Cardiac ventricle fibroblast (primary cell): ENCODE measurements around the gene MAFF. TPM values are rescaled to one million over a fixed set of nuclear protein-coding genes. Genes with fewer than 3 reads are reported as not detected.

ENCODE experiments used
- total RNA-seq: library from RNA; depleted of rRNA; stranded (reverse); fragments of >200 nt; gene quantifications from 2 replicates; pipeline ENCODE4 v1.2.3, GENCODE V29; 2015

The MAFF gene
- total RNA-seq, result 10.5 and 14.5 TPM in 2 replicates

DNA sequence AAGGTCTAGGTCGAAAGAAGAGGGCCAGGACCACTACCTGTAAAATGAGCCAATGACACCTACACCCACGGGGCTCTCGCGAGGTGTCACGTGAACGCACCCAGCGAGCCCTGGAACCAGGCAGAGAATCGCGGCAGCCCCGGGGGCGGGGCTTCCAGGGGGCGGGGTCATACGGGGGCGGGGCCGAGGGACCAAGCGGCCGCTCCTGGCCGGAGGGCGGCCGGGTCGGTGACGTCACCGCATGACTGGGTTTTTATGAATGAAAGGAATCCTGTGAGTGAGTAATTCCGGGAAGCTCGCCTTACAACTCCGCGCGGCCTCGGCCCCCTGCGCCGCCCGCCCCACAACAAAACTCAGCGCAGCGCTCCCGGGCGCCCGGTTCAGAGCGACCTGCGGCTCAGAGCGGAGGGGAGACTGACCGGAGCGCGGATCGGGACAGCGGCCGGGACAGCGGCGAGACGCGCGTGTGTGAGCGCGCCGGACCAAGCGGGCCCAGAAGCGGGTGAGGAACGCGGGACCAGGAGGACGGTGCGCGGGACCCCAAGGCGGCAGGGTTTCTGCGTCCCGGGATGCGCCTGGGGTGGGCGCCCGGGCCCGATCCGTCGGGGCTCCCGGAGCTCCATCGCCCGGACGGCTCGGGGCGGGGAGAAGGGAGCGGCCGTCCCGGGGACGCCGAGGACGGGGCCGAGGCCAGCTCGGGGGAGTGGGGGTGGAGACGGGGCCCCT is at the start of gene MAFF:
TSS of gene MAFF (plus strand) at position 284 of the 726 bp plus-strand sequence. CDS start 11,860 bp downstream, outside the sequence.

GRCh38 chr22:38181453-38182200 is 20.2 kb upstream of the MAFF start, which contains the start of gene PLA2G6:
Gene PLA2G6, minus strand, starts transcription at chr22:38181830. Its CDS starts 12,404 bp downstream, at chr22:38169426.

Other genes starting within 250 kb of the MAFF start
- 0.12 and 0.49 TPM in 2 replicates for gene C22orf23, start 248.4 kb upstream of the MAFF start, total RNA-seq
- 65.2 and 110 TPM in 2 replicates for gene POLR2F, start 248.3 kb upstream of the MAFF start, total RNA-seq
- not detected in 2 replicates for gene SOX10, start 217.4 kb upstream of the MAFF start, total RNA-seq
- 6.1 and 12.9 TPM in 2 replicates for gene PICK1, start 144.6 kb upstream of the MAFF start, total RNA-seq
- gene SLC16A8, start 117.8 kb upstream of the MAFF start, total RNA-seq, result 0.34 and 0.62 TPM in 2 replicates
- gene BAIAP2L2, start 91.3 kb upstream of the MAFF start, total RNA-seq, result 3.1 and 3.4 TPM in 2 replicates
- 12.3 and 18.7 TPM in 2 replicates for gene PLA2G6, start 20.2 kb upstream of the MAFF start, total RNA-seq
- gene TMEM184B, start 71.0 kb downstream of the MAFF start, total RNA-seq, result 41.1 and 57.6 TPM in 2 replicates
- 38.1 and 47.5 TPM in 2 replicates for gene CSNK1E, start 115.4 kb downstream of the MAFF start, total RNA-seq